ENCODE results near the gene TOM1. TPM values are rescaled to one million over a fixed set of nuclear protein-coding genes. Genes with fewer than 3 reads are reported as not detected.
A peak's percentile ranks its signal among the peaks of the same experiment; 100 is the strongest.

The TOM1 gene
- total RNA-seq: 10 to 100 TPM; 76.1 to 82.2 TPM
- polyA plus RNA-seq: 10 to 100 TPM; 55.7 to 56.0 TPM

GRCh38 chr22:35299673-35300499, at the start of gene TOM1:
TOM1 (plus strand) TSS chr22:35299894; CDS start chr22:35299929, 35 bp downstream.
- H3K27me3 ChIP-seq (ENCODE audit: insufficient read depth, low read length): no peaks in the 10 kb centered on the region
- H3K9me3 ChIP-seq (ENCODE audit: control insufficient read depth in 1 of 2, low read length in 2 of 2): no peaks in the 10 kb centered on the region
- H3K27me3 Mint-ChIP-seq: peaks cover 0 to 1% of the 10 kb centered on the region in 2 donors
- peaks cover 12 to 25% of the 10 kb centered on the region in 2 donors for H3K36me3 Mint-ChIP-seq
- POLR2A ChIA-PET (ENCODE audit: partially characterized antibody): interaction anchor here (0.9 to 3.1 kb wide), 17 partner anchors 10 to 361 kb away, joined by 3 to 55 read pairs (median 4); partner anchors contain the start of genes APOL6, HMGXB4 and MCM5
- H3K27ac Mint-ChIP-seq: peak within 1 kb of the TSS; percentile 98 to 100 (median 100)
- H3K4me1 Mint-ChIP-seq: peaks cover 21 to 51% (median 35%) of the 10 kb centered on the region in 4 donors
- DNase-seq: peak; percentile 97 to 100 (median 98)
- peak within 1 kb of the TSS; percentile 96 for H3K27ac ChIP-seq (ENCODE audit: low read depth, low read length)
- H3K9me3 Mint-ChIP-seq: peaks cover 0 to 1% (median 0%) of the 10 kb centered on the region in 8 donors
- H3K4me1 ChIP-seq (ENCODE audit: insufficient read depth, low read length): peaks cover 26% of the 10 kb centered on the region
- intact Hi-C loops (cut with micrococcal nuclease): loop anchor here (1.0 to 10.0 kb wide), 4 partner anchors 30 to 1475 kb away; partner anchors contain the start of genes HMGXB4, IFT27 and MCM5
- H3K4me3 ChIP-seq (ENCODE audit: low read length in 2 of 2): peak within 1 kb of the TSS; percentile 53 to 90
- CTCF ChIA-PET (ENCODE audit: partially characterized antibody): interaction anchor here (0.6 to 3.7 kb wide), 13 partner anchors 11 to 1188 kb away, joined by 3 to 26 read pairs (median 3); partner anchors contain the start of gene HMGXB4
- peak within 1 kb of the TSS; percentile 94 to 100 (median 96) for H3K4me3 Mint-ChIP-seq
- no peaks in the 10 kb centered on the region for H3K36me3 ChIP-seq (ENCODE audit: insufficient read depth, low read length)

GRCh38 chr22:35250156-35250555, 49.5 kb upstream of the TOM1 start:
- no peak overlapping the region for H3K4me3 Mint-ChIP-seq
- no peak overlapping the region for H3K4me3 ChIP-seq (ENCODE audit: low read length in 2 of 2)
- H3K36me3 ChIP-seq (ENCODE audit: insufficient read depth, low read length): no peaks in the 10 kb centered on the region
- peaks cover 11 to 12% of the 10 kb centered on the region in 2 donors for H3K27me3 Mint-ChIP-seq
- intact Hi-C loops (cut with micrococcal nuclease): no loop called here
- H3K9me3 ChIP-seq (ENCODE audit: control insufficient read depth in 1 of 2, low read length in 2 of 2): no peaks in the 10 kb centered on the region
- no peak for DNase-seq
- H3K27ac Mint-ChIP-seq: no peak overlapping the region
- no peaks in the 10 kb centered on the region for H3K36me3 Mint-ChIP-seq
- no peaks in the 10 kb centered on the region for H3K27me3 ChIP-seq (ENCODE audit: insufficient read depth, low read length)
- H3K4me1 ChIP-seq (ENCODE audit: insufficient read depth, low read length): no peaks in the 10 kb centered on the region
- H3K9me3 Mint-ChIP-seq: no peaks in the 10 kb centered on the region
- ChIA-PET POLR2A (ENCODE audit: partially characterized antibody) (no interaction called here), CTCF (ENCODE audit: partially characterized antibody) (no interaction called here)
- no peaks in the 10 kb centered on the region for H3K4me1 Mint-ChIP-seq
- no peak overlapping the region for H3K27ac ChIP-seq (ENCODE audit: low read depth, low read length)

- no peak for DNase-seq
- Histone ChIP-seq H3K9me3 (ENCODE audit: control insufficient read depth in 1 of 2, low read length in 2 of 2) (no peaks in the 10 kb centered on the region), H3K27ac (ENCODE audit: low read depth, low read length) (no peak overlapping the region), H3K4me1 (ENCODE audit: insufficient read depth, low read length) (peaks cover 15% of the 10 kb centered on the region), H3K4me3 (ENCODE audit: low read length in 2 of 2) (no peak overlapping the region), H3K27me3 (ENCODE audit: insufficient read depth, low read length) (no peaks in the 10 kb centered on the region), H3K36me3 (ENCODE audit: insufficient read depth, low read length) (no peaks in the 10 kb centered on the region)
- H3K27me3 Mint-ChIP-seq: peaks cover 2% of the 10 kb centered on the region in 2 donors
- no peak overlapping the region for H3K4me3 Mint-ChIP-seq
- ChIA-PET POLR2A (ENCODE audit: partially characterized antibody) (no interaction called here), CTCF (ENCODE audit: partially characterized antibody) (interaction anchor here (1.6 kb wide), 1 partner anchor 22 kb away, joined by 4 read pairs; no protein-coding TSS in a partner anchor)
- intact Hi-C loops (cut with micrococcal nuclease): no loop called here
- no peaks in the 10 kb centered on the region for H3K9me3 Mint-ChIP-seq
- H3K4me1 Mint-ChIP-seq: peaks cover 16 to 21% (median 16%) of the 10 kb centered on the region in 4 donors
- H3K36me3 Mint-ChIP-seq: peaks cover 0 to 4% of the 10 kb centered on the region in 2 donors
- peak overlapping the region in 1 of 7 donors; percentile 27 for H3K27ac Mint-ChIP-seq
Observed at GRCh38 chr22:35253946-35254345, 45.7 kb upstream of the TOM1 start.

DNA sequence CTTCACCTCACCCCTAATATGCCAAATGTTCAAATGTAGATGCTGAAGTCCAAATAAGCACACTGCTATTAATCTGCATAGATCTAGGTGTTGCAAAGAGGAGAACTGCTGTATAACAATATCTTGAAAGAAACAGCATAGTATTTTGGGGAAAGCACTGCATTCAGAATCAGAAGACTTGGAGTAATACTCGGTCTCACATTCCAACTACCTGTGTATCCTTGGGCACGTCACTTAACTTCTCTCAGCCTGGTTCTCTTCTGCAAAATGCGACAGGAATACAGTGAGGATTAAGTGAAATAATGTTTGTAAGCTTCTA, 42.7 kb upstream of the TOM1 start:
- H3K27me3 Mint-ChIP-seq: no peaks in the 10 kb centered on the region
- peak overlapping the region; percentile 92 for H3K27ac ChIP-seq (ENCODE audit: low read depth, low read length)
- H3K27ac Mint-ChIP-seq: peak overlapping the region; percentile 90 to 98 (median 97)
- no peaks in the 10 kb centered on the region for H3K27me3 ChIP-seq (ENCODE audit: insufficient read depth, low read length)
- no peaks in the 10 kb centered on the region for H3K9me3 Mint-ChIP-seq
- POLR2A ChIA-PET (ENCODE audit: partially characterized antibody): interaction anchor here (0.8 to 3.4 kb wide), 10 partner anchors 9 to 143 kb away, joined by 3 to 55 read pairs (median 6); partner anchors contain the start of genes MCM5 and TOM1
- peak overlapping the region; percentile 63 to 73 for H3K4me3 ChIP-seq (ENCODE audit: low read length in 2 of 2)
- H3K36me3 ChIP-seq (ENCODE audit: insufficient read depth, low read length): no peaks in the 10 kb centered on the region
- peaks cover 0 to 4% of the 10 kb centered on the region in 2 donors for H3K36me3 Mint-ChIP-seq
- peak overlapping the region; percentile 87 to 95 (median 92) for H3K4me3 Mint-ChIP-seq
- CTCF ChIA-PET (ENCODE audit: partially characterized antibody): interaction anchor here (0.8 to 1.8 kb wide), 5 partner anchors 12 to 868 kb away, joined by 3 to 8 read pairs (median 3); partner anchors contain the start of gene TOM1
- peaks cover 20 to 36% (median 25%) of the 10 kb centered on the region in 4 donors for H3K4me1 Mint-ChIP-seq
- no peaks in the 10 kb centered on the region for H3K9me3 ChIP-seq (ENCODE audit: control insufficient read depth in 1 of 2, low read length in 2 of 2)
- peaks cover 18% of the 10 kb centered on the region for H3K4me1 ChIP-seq (ENCODE audit: insufficient read depth, low read length)
- DNase-seq: no peak
- intact Hi-C loops (cut with micrococcal nuclease): loop anchor here (1.0 kb wide), 1 partner anchor 42 kb away; the partner anchor contains the start of gene TOM1

DNA sequence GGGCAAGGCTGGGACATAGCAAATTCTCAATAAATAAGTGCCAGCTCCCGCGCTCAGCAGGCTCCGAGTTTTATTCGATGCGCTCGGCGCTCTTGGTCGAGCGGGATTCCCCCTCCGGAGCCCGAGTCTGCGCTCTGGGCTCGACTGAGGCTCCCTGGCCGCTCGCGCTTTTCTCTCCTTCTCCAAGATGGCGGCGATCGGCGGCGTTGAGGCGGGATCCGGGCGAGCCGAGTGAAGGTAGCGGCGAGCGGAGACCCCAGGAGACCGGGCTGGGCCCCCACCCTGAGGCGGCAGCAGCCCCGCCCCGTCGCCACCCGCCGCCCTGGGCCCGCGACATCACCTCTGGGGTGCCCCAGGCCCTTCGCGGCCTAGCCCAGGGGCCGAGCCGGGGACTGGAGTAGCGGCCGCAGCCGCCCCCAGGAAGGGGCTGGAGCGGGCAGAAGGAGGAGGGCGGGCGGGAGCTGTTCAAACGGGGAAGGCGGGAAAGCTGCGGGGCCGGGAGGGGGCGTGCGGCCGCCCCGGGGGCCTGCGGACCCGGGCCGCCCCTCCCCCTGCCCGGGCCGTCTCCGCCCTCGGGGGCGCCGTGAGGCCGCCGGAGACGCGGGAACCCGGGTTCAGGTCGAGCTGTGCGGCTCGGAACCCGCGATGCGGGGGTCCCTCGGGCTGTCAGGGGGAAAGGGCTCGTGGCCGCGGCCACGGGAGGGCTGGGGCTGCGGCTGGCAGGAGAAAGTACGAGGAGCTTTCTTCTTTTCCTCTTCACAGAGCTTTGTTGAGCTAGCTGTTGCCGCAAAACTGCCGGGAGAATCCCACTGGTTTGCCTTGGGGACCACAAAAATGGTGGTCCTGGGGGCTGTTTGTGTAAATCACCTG, 42.1 kb upstream of the TOM1 start, which contains the start of gene HMGXB4:
HMGXB4 (plus strand) TSS at position 173 of the 870 bp plus-strand sequence. CDS start 4,898 bp downstream, outside the sequence.
- Histone ChIP-seq H3K27ac (ENCODE audit: low read depth, low read length) (peak within 1 kb of the TSS; percentile 92), H3K36me3 (ENCODE audit: insufficient read depth, low read length) (peaks cover 3% of the 10 kb centered on the region), H3K4me3 (ENCODE audit: low read length in 2 of 2) (peak within 1 kb of the TSS; percentile 63 to 73), H3K9me3 (ENCODE audit: control insufficient read depth in 1 of 2, low read length in 2 of 2) (no peaks in the 10 kb centered on the region), H3K4me1 (ENCODE audit: insufficient read depth, low read length) (peaks cover 18% of the 10 kb centered on the region), H3K27me3 (ENCODE audit: insufficient read depth, low read length) (no peaks in the 10 kb centered on the region)
- Mint-ChIP-seq H3K4me1 (peaks cover 20 to 36% (median 25%) of the 10 kb centered on the region in 4 donors), H3K27me3 (no peaks in the 10 kb centered on the region), H3K9me3 (no peaks in the 10 kb centered on the region), H3K4me3 (peak within 1 kb of the TSS; percentile 93 to 96 (median 94)), H3K27ac (peak within 1 kb of the TSS; percentile 90 to 98 (median 97)), H3K36me3 (peaks cover 0 to 9% of the 10 kb centered on the region in 2 donors)
- intact Hi-C loops (cut with micrococcal nuclease): loop anchor here (1.0 kb wide), 1 partner anchor 42 kb away; the partner anchor contains the start of gene TOM1
- POLR2A ChIA-PET (ENCODE audit: partially characterized antibody): interaction anchor here (0.7 to 3.4 kb wide), 14 partner anchors 9 to 143 kb away, joined by 3 to 55 read pairs (median 5); partner anchors contain the start of genes MCM5 and TOM1
- peak; percentile 86 to 90 (median 88) for DNase-seq
- CTCF ChIA-PET (ENCODE audit: partially characterized antibody): interaction anchor here (0.5 to 1.8 kb wide), 10 partner anchors 9 to 868 kb away, joined by 3 to 8 read pairs (median 4); partner anchors contain the start of gene TOM1

- POLR2A ChIA-PET (ENCODE audit: partially characterized antibody): interaction anchor here (0.7 to 3.4 kb wide), 14 partner anchors 8 to 142 kb away, joined by 3 to 55 read pairs (median 5); partner anchors contain the start of genes MCM5 and TOM1
- DNase-seq: no peak
Observed at GRCh38 chr22:35258191-35258988, 41.3 kb upstream of the TOM1 start.

More at GRCh38 chr22:35258191-35258988, 41.3 kb upstream of the TOM1 start:
- intact Hi-C loops (cut with micrococcal nuclease): no loop called here
- Mint-ChIP-seq H3K4me3 (peak overlapping the region; percentile 93 to 96 (median 94)), H3K4me1 (peaks cover 20 to 36% (median 25%) of the 10 kb centered on the region in 4 donors), H3K27ac (peak overlapping the region; percentile 88 to 97 (median 95)), H3K27me3 (no peaks in the 10 kb centered on the region), H3K36me3 (peaks cover 0 to 13% of the 10 kb centered on the region in 2 donors), H3K9me3 (no peaks in the 10 kb centered on the region)
- peak overlapping the region; percentile 92 for H3K27ac ChIP-seq (ENCODE audit: low read depth, low read length)
- H3K9me3 ChIP-seq (ENCODE audit: control insufficient read depth in 1 of 2, low read length in 2 of 2): no peaks in the 10 kb centered on the region
- peaks cover 6% of the 10 kb centered on the region for H3K36me3 ChIP-seq (ENCODE audit: insufficient read depth, low read length)
- H3K4me3 ChIP-seq (ENCODE audit: low read length in 2 of 2): peak overlapping the region; percentile 55 to 73
- H3K27me3 ChIP-seq (ENCODE audit: insufficient read depth, low read length): no peaks in the 10 kb centered on the region
- H3K4me1 ChIP-seq (ENCODE audit: insufficient read depth, low read length): peaks cover 18% of the 10 kb centered on the region
- CTCF ChIA-PET (ENCODE audit: partially characterized antibody): interaction anchor here (0.5 to 1.8 kb wide), 10 partner anchors 8 to 867 kb away, joined by 3 to 8 read pairs (median 4); partner anchors contain the start of gene TOM1

All from CD4-positive, alpha-beta memory T cell (primary cell).